NAMALWA (cell line): ENCODE data around the gene COG3.
A peak's percentile ranks its signal among the peaks of the same experiment; 100 is the strongest.

ENCODE experiments used
- DNase-seq: peaks from one replicate; pipeline ENCODE4 v3.0.0-alpha.2; 2015; ENCODE audit warnings: low spot score

COG3 gene

DNA sequence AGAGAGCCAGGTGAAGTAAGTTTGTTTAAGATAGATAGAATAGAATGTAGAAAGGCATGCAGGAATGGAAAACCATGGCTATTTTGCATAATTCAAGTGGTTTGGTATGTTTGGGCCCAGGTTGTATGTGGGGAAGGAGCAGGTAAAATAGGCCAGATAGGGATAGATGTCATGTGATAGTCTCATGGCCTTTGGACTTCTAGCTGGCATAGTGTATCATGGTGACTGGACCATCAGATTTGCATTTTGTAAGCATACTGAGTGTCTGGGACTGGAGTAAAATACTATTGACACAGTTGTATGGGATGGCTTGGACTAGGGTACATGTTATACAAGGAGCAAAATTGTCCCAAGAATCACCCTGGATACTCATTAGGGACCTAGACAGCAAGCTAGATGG lies 38.9 kb downstream of the COG3 start:
- no peak for DNase-seq

DNA sequence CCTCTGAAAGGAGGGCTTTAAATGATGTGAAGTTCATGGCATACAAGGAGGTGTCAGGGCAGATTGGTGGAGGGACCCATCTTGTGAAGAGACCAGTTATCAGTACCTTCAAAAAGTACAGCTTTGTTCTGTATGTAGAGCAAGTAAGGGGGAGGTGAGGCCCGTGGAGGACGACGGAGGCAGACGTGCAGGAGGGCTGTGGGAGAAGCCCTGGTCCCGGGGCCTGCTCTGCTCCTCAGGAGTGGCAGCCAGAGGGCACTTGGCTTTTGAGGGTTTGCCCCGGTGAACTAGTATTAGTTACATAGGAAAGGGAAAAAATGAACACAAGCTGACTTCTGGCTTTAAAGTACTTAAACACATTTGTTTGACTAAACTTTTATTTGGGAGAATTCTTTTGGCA lies 42.1 kb downstream of the COG3 start:
- DNase-seq, result no peak

DNA sequence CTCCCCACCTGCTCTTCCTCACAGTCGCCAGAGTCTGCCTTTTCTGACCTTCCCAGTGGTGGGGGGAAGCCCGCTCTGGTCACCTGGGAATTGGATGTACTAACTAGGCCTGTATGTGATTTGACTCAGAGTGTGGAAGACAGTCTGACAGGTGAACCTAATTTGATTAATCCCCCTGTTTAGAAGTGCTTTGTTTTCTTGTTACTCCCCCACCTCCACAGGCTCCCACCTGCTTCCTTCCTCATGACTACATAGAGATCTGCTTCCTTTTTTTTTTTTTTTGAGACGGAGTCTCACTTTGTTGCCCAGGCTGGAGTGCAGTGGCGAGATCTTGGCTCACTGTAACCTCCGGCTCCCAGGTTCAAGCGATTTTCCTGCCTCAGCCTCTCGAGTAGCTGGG lies 44.0 kb downstream of the COG3 start:
- DNase-seq, result no peak

DNA sequence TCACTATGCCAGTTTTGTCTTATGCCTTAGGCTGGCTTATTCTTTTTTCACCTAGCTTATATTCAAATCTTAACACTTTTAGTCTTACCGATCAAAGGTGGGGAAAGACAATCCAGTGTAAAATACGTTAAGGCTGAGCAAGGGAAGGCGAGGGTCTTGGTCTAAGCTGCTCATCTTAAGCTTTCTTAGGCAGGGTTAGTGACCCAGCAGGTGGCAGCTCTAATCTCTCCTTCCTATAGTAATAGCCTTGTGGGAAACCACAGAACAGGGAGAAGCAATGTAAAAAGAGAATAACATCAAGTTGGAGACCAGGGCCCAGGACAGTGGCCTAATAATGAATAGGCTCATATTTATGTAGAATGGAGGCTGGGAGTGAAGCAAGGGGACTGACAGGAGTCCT lies 45.9 kb downstream of the COG3 start:
- no peak for DNase-seq

DNA sequence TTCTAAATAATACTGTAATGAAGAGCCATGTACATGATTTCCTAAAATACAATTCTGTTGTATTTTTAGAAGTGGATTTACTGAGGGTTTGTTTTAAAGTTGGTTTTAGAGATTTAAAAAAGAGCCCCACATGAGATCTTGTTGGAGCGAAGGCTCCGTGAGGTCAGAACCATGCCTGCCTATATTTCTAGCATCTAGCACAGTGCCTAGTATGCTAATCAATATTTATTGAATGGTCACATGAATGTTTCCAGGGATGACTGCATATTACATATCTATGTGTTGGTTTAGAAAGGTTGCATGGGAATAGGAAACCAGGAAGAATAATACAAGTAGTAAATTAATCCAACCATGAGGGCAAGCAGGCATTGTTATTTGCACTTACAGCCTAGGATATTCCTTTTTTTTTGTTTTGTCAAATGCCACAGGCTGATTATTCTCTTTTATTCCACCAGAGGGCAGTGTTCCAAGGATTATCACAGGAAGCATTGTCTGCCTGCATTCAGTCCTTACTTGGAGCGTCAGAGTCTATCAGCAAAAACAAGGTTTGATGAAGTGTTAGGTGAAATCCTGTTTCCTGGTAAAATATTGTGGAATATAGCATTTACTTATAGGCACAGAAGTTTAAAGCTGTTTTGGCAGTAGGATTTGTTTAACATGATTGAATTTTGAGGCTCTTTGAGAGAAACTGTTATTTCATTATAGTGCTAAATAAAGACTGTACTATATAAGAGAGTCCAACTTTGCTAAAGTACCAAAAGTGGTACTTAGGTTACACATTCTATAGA lies 46.8 kb downstream of the COG3 start:
- DNase-seq, result peak; percentile 86

DNA sequence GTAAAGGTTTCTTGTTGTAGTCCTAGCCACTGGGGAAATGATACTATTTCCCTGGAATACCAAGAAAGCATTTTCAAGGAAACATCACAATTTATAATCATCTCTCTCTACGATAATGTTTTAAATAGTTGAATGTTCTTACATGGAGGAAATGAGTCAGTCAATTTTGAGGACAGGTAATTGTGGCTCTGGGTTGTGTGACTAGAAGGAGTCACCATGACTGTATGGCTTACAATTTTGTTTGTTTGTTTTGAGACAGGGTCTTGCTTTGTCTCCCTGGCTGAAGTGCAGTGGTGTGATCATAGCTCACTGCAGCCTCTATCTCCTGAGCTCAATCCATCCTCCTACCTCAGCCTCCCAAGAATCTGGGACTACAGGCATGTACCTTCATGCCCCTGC lies 47.4 kb downstream of the COG3 start:
- DNase-seq, result no peak

DNA sequence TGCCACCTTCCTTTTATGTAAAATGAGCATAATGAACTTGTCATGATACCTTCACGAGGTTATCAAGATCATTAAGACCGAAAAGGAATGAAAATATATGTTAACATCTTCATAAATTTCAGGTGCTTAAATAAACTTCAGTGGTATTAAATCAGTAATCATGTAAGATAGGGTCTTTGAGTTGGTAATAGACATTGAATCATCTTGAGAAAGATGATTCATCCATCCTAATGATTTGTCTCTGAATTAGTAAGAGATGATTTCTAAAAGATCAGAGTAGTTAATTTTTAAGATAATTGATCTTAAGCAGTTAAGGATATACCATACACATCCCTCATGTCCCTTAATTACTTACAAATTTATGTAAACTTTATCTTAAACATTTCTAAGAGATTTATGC lies 52.0 kb downstream of the COG3 start:
- DNase-seq, result no peak

DNA sequence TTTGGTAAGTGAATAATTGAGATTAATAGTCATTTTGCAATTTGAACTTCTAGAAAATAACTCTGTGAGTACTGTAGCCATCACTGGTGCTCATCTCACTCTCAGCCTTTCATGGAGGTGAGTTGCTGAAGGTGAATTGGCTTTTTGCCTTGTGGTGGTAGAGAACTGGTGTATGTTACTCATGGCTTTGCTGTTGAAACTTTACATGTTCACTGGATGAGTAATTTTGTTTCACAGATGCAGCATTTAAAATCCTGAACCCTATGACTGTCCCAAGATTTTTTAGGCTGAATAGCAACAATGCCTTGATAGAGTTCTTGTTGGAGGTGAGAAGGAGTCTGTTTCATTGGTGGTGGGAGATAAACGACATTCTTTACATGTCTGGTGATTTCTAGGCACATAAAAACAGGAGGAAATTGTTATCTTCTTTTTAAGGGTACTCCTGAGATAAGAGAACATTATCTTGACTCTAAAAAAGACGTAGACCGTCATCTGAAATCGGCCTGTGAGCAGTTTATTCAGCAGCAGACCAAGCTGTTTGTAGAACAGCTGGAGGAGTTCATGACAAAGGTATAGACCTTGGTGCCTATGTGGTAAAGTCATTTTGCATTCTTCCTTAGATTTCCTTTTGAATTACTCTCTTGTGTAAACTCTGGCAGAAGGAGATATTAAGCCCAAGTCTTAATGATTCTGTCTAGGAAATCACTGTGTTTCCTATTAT lies 53.9 kb downstream of the COG3 start:
- no peak for DNase-seq

DNA sequence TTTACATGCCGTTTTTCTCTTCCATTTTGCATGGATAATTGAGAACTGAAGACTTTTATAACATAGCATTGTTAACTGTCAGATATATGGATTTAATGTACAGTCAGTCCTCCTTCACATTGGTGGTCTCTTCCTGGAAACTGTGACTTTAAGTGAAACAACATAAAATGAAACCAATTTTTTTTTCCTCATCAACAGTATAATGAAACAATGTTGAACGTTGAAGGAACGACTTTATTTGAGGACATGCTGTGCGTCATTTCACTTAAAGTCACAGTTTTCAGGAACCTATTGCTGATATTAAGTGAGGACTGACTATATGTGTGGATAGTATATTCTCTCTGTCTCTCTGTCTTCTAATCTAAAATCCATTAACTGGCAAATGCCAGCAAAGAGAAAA lies 54.8 kb downstream of the COG3 start:
- DNase-seq, result no peak

DNA sequence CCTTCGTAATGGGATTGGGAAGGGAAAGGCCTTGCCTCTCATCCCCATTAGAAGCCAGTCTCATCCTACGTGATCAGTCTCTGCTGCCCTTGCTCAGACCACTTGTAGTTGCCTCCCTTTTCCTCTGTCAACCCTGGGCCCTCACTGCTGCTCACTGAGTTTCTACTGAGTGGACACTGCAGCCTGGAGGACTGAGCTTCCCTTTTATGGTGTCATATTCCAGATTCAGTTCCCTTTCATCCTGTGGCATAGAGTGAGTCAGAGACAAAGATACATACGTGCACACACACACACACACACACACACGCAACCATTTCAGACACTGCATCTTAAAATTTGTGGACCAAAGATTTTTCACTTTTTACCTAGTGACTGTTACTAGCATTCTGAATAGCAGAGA lies 56.6 kb downstream of the COG3 start:
- no peak for DNase-seq

DNA sequence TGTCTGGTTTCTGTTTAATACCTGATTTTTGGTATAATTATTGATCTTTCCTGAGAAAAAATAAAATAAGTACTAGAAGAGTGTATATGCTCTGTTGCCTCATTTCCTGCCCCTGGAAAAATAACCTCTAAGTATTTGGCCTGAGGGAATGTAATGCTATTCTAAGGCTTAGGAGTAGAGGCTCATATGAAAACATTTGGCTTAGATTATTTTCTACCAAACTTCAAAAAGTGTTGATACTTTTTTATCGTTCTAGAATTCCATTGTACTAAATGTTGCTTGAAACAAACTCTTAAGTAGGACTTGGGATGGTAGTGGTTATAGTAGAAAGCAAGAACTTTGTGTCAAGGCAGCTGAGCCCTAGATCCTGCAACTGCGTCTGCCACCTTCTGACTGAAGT lies 57.8 kb downstream of the COG3 start:
- DNase-seq, result no peak

DNA sequence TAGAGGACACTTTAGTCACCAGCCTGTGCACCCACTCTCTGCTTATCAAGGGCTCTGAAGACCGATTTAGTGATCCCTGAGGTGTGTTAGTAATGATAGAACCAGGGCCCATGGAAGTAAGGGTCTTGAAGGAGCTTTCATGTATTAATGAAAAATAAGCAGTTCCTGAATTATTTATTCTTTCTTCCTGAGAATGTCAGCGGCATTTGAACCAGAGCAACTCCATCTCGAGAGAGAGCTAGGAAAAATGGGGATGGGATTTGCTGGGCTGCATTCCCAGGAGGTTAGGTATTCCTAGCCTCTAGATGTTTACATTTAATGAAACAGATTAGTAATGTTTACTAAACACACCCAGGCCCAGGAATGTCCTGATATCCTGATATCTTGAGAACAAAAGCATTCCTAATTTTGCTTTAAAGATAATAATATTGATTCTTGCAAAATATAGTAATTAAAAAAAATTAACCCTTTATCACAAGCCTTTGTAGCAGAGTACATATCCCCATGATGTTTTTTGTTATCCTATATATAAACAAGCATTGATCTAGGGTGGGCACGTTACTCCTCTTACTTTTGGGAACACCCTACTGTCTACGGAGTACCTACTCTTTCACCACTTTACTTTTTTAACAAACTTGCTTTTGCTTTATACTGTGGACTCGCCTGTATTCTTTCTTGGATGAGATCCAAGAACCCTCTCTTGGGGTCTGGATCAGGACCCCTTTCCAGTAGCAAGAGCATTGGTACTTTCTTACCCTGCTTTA lies 63.1 kb downstream of the COG3 start:
- DNase-seq, result no peak

DNA sequence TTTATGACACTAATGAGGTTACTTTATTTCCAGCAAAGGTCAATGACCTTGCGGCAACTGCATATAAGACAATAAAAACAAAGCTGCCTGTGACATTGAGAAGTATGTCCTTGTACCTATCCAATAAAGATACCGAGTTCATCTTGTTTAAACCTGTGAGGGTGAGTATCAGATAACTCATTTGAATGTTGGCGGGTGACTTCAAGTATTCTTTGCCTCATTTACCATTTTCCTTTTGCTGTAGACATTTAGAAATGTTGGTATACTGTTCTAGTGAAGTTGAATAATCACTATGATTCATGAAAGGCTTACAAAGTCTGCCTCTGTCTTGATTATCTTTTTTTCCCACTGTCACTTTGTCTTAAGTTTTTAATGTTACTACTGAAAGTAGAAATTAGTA lies 65.0 kb downstream of the COG3 start:
- DNase-seq, result no peak

DNA sequence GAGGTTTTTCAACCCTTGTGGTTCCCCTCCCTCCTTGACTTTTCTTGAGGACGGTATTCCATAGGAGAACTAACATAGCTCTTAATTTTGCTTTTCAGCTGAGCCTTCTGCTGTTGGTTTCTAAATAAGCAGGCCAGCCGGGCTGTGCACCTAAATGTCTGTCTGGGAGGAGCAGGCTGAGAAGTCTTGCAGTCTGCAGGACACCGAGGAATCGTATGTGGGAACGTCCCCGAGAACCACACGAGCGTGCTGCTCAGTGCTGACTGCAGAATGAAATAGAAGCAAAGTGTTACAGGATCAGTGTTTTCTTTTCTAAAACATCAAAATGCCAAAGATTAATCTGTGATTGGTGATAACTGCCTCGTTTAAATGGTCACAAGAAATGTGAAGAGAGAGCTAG lies 69.9 kb downstream of the COG3 start:
- no peak for DNase-seq

DNA sequence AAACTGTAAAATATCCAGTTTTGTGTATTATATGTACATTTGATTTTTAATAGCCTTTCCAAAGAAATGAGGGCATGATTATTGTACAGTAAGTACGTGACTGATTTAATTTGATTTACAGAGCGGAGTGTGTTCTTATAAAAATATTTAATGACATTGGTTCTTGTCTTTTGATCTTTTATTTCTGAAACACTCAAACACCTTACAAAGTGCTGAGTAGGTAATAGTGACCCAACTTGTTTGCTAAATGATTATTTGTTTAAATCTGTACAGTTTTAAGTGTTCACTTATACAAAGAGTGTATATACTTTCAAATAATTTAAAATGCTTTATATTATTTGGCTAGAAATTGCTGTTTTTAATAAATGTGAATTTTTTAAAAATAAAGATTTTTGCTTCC lies 71.5 kb downstream of the COG3 start:
- DNase-seq, result no peak

DNA sequence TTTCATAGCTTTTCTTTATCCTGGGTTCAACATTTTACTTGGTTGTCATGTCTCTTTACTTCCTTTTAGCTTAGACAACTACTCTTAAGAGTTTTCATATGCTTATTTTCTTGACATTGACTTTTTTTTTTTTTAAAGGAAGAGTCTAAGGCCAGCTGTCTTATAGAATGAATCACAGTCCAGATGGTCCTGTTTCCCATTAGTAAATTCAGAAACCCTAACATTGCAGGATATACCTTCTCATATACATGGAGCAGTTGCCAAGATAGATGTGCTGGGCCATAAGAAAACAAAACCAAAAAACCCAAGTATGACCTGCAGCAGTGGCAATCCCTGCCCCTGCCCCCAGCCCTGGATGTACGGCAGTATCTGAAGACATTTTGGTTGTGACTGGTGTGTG lies 72.8 kb downstream of the COG3 start:
- DNase-seq, result no peak

DNA sequence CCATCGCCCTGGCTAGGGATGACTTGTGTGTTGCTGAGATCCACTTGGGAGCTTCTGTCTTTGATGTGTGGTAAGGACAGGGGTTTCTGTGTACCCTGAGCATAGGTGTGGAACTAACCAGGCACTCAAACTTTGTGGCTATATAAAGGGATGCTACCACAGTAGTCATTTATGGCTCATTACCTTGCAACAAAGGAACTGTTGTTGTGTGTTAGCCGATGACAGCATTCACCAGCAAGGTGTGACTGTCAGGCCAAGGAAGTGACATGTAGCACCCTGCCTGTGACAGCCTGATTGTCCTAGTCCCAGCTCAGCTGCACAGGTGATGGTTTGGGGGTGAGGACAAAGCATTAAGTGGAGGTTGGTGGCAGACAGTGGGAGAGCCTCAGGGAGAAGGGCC lies 73.6 kb downstream of the COG3 start:
- DNase-seq, result no peak

DNA sequence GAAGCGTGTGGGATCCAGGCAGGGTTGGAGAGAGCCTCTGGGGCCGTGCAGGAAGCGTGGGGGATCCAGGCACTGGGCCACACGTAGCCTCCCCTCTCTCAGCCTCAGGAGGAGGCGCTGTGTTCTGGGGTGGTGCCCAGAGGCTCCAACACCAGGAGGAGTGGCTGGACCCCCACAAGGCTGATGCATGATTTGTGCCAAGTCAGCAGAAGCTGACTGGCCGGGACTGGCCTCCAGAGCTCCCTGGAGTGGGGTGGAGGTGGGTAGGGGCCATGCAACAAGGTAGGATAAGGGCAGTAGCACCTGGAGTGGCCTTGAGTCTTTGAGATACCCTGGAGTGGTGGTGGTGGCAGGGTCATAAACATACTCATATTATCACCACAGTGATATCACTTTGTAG lies 75.5 kb downstream of the COG3 start:
- no peak for DNase-seq

DNA sequence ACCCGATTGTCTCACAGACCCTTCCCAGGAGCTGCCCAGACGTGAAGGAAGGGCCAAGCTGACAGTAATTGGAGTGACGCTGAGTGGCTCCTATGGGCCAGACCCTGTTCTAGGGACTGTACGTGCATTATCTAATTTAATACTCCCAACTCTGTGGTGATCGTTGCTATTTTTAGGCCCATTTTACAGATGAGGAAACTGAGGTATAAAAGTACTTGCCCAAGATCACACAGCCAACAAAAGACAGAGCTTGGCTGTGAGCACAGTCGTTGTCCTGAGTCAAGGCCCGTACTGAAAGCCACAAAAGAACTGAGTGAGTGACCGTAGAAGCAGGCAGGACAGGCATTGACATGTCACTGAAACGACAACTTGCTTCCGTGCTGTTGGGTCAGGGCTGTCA lies 76.1 kb downstream of the COG3 start:
- no peak for DNase-seq

DNA sequence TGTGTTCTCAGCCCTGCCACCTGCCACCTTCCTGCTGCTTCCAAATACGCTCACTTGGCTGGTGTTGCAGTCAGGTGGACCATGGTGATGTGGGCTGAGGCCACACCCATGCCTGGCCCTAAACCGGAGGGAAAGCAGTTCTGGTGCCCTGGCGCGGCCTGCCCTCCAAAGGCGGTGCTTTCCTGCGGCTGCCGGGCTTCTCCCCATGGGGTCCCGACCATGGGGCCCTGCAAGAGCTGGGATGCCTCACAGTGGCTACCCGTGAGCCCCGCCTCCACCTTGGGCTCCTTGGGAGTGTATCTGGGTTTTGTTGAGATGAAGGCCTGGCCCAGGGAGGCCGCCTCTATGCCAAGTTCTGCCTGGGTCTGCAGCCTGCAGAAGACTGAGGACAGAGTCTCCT lies 77.1 kb downstream of the COG3 start:
- no peak for DNase-seq

DNA sequence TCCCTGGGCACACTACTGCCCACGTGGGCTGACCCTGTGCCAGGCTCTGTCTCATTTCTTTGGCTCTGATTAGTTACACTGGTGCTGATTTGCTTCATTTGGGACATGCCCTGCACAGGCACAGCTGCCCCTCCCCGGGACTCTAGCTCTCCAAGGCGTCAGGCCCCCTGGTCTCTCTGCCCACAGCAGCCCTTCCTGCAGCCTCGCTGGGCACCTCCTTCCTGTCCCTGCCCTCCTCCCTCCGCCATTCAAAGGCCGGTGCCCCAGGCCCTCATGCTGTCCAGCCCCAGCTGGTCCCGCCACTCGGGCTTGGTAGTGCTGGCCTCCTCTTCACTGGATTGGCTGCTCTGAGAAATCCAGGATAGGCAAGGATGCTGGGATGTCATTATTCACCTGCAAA lies 77.7 kb downstream of the COG3 start:
- DNase-seq, result no peak

DNA sequence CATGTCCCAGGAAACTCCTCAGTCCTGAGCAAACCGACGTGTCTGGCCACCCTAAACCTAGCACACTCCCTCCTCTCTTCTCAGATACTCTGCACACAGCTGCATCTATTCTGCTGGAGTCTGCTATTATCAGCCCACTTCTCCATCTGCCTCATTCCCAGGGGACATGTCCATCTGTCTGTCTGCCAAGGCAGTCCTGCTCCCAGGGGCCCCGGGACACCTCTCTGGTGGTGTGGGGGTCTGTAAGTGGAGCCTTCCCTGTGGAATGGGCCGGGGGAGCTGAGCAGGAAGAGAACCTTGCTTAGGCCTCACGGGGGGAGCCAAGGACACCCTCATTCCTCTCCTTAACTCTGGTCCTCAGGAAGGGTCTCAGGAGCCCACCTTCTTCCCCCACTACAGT lies 78.1 kb downstream of the COG3 start:
- DNase-seq, result no peak

DNA sequence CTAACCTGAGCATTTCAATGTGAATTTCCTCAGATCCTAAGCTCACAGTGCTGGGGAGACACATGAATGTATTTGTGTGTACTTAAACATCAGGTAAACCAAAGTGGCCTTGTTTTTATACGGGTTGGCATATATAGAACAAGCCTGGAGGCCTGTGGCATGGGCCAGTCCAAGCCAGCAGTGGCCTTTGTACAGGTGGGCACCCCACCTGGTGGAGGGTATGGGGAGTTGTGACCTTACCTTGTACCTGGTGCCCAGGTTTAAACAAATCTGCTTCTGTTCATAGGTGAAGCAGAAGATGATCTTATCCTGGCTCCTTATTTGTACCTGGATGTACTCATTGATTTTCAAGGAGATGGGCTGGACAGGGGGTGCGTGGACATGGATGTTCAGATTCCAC lies 79.8 kb downstream of the COG3 start:
- DNase-seq, result no peak
